Esophagus muscularis mucosa (tissue), 4 donors: Measurements from ENCODE around the gene PEX5L. TPM values are rescaled to one million over a fixed set of nuclear protein-coding genes. Genes with fewer than 3 reads are reported as not detected.

Experiments used
- DNase-seq: peaks from one replicate; pipeline ENCODE4 v3.0.0-alpha.2; 2017; ENCODE audit errors: extremely low spot score
- H3K27ac ChIP-seq, 4 donors: fragments of 200-600 bp; sonication (generic); replicated peaks in 1 of 4; 1 replicate in 3 of 4; 2 replicates in 1 of 4; pipeline ENCODE4 v1.5.1; 2016 to 2019; ENCODE audit warnings: mild to moderate bottlenecking in 1 of 4
- H3K27me3 ChIP-seq, 4 donors: fragments of 200-600 bp; sonication (generic); one replicate each; pipeline versions ENCODE4 v1.5.1 to v1.6.0; 2016 to 2019
- H3K36me3 ChIP-seq, 4 donors: fragments of 200-600 bp; sonication (generic); one replicate each; pipeline ENCODE4 v1.5.1; 2016 to 2019
- H3K4me1 ChIP-seq, 4 donors: fragments of 200-600 bp; sonication (generic); one replicate each; pipeline ENCODE4 v1.5.1; 2016 to 2019
- H3K4me3 ChIP-seq, 4 donors: fragments of 200-600 bp; sonication (generic); 1 replicate in 2 of 4; 2 replicates in 2 of 4; pipeline ENCODE4 v1.5.1; 2016 to 2019; ENCODE audit warnings: mild to moderate bottlenecking in 4 of 4, moderate library complexity in 1 of 4
- H3K9me3 ChIP-seq, 4 donors: fragments of 200-600 bp; sonication (generic); 1 replicate in 3 of 4; 2 replicates in 1 of 4; pipeline ENCODE4 v1.5.1; 2016 to 2019
- CTCF ChIP-seq, 3 experiments: fragments of 200-600 bp in 2 of 3; fragments of 450-650 bp in 1 of 3; sonication (generic) in 2 of 3; IDR thresholded peaks; one replicate each; pipeline ENCODE4 v1.5.1; 2017 to 2019; ENCODE audit warnings: antibody characterized with exemption in 3 of 3, mild to moderate bottlenecking in 2 of 3, moderate library complexity in 1 of 3
- EP300 ChIP-seq: sonication (generic); formaldehyde crosslinking; IDR thresholded peaks from one replicate; pipeline ENCODE4 v1.6.1; 2017; ENCODE audit warnings: antibody characterized with exemption
- POLR2A ChIP-seq: fragments of 450-650 bp; IDR thresholded peaks from one replicate; pipeline ENCODE4 v1.6.1; 2017; ENCODE audit warnings: antibody characterized with exemption, moderate library complexity, mild to moderate bottlenecking, low read depth
- POLR2AphosphoS5 ChIP-seq, 2 donors: sonication (generic); formaldehyde crosslinking; IDR thresholded peaks; one replicate each; pipeline ENCODE4 v1.6.1; 2017; ENCODE audit warnings: antibody characterized with exemption in 2 of 2
- WGBS: methylation state at CpG from one replicate; pipeline ENCODE4 v1.1.5; 2018; 5-methylcytosine and 5-hydroxymethylcytosine counted together
- intact Hi-C: fragments of 100-400 bp; cut with DNase I; formaldehyde crosslinking; loops from one replicate; pipeline ENCODE4 v1.15.1; 2023
- total RNA-seq, 4 donors: library from RNA; depleted of rRNA; stranded (reverse); fragments of >200 nt; gene quantifications; one replicate each; pipeline versions ENCODE4 v1.1.0 to v1.2.1, GENCODE V29; 2016

The PEX5L gene
- total RNA-seq, 4 donors from 2014 or later, result 0.06 to 0.78 TPM; not detected in 2

- DNase-seq, result no peak
- no peak overlapping the region for H3K4me3 ChIP-seq
- no peaks in the 10 kb centered on the region for H3K4me1 ChIP-seq
- WGBS, result 44% methylated on average over 2 of the region's 2 CpGs
- H3K27ac ChIP-seq, result no peak overlapping the region
- TF ChIP-seq POLR2AphosphoS5 (IDR thresholded peaks at IDR 0.05) (no peak), EP300 (no peak), CTCF (IDR thresholded peaks at IDR 0.05) (no peak), POLR2A (no peak)
- no peaks in the 10 kb centered on the region for H3K36me3 ChIP-seq
- H3K27me3 ChIP-seq, result no peaks in the 10 kb centered on the region
- H3K9me3 ChIP-seq, result no peaks in the 10 kb centered on the region
- intact Hi-C loops, result no loop called here
Measured at GRCh38 chr3:179853176-179853575, 183.6 kb downstream of the PEX5L start.

- intact Hi-C loops, result no loop called here
- no peak for TF ChIP-seq POLR2AphosphoS5 (IDR thresholded peaks at IDR 0.05)
- no peak for TF ChIP-seq CTCF (IDR thresholded peaks at IDR 0.05)
- TF ChIP-seq EP300, result no peak
- TF ChIP-seq POLR2A, result no peak
- no peak for DNase-seq
Measured at GRCh38 chr3:179852142-179852905, 184.4 kb downstream of the PEX5L start.

GRCh38 chr3:179848711-179849110, 188.0 kb downstream of the PEX5L start:
- DNase-seq, result no peak
- Histone ChIP-seq H3K27me3 (no peaks in the 10 kb centered on the region), H3K36me3 (no peaks in the 10 kb centered on the region), H3K9me3 (no peaks in the 10 kb centered on the region), H3K4me3 (no peak overlapping the region), H3K4me1 (no peaks in the 10 kb centered on the region), H3K27ac (no peak overlapping the region)
- 57% methylated on average over 2 of the region's 2 CpGs for whole genome bisulfite sequencing
- intact Hi-C loops, result no loop called here
- TF ChIP-seq POLR2A (no peak), CTCF (IDR thresholded peaks at IDR 0.05) (no peak), EP300 (no peak), POLR2AphosphoS5 (IDR thresholded peaks at IDR 0.05) (no peak)

More at GRCh38 chr3:179852142-179852905, 184.4 kb downstream of the PEX5L start:
- H3K27ac ChIP-seq, result no peak overlapping the region
- no peaks in the 10 kb centered on the region for H3K27me3 ChIP-seq
- H3K9me3 ChIP-seq, result no peaks in the 10 kb centered on the region
- 77% methylated on average over 5 of the region's 5 CpGs for WGBS
- no peaks in the 10 kb centered on the region for H3K4me1 ChIP-seq
- H3K36me3 ChIP-seq, result no peaks in the 10 kb centered on the region
- no peak overlapping the region for H3K4me3 ChIP-seq

- Histone ChIP-seq H3K4me1 (no peaks in the 10 kb centered on the region), H3K27ac (no peak overlapping the region), H3K9me3 (no peaks in the 10 kb centered on the region), H3K4me3 (no peak overlapping the region), H3K36me3 (no peaks in the 10 kb centered on the region), H3K27me3 (no peaks in the 10 kb centered on the region)
- intact Hi-C loops, result no loop called here
- DNase-seq, result no peak
- TF ChIP-seq POLR2AphosphoS5 (IDR thresholded peaks at IDR 0.05) (no peak), POLR2A (no peak), CTCF (IDR thresholded peaks at IDR 0.05) (no peak), EP300 (no peak)
- 37% methylated on average over 3 of the region's 3 CpGs for WGBS
Measured at GRCh38 chr3:179842061-179842460, 194.7 kb downstream of the PEX5L start.

- TF ChIP-seq POLR2AphosphoS5 (IDR thresholded peaks at IDR 0.05) (no peak), POLR2A (no peak), CTCF (IDR thresholded peaks at IDR 0.05) (no peak), EP300 (no peak)
- Histone ChIP-seq H3K4me1 (no peaks in the 10 kb centered on the region), H3K9me3 (no peaks in the 10 kb centered on the region), H3K27me3 (no peaks in the 10 kb centered on the region), H3K4me3 (no peak overlapping the region), H3K36me3 (no peaks in the 10 kb centered on the region), H3K27ac (no peak overlapping the region)
- 73% methylated on average over 7 of the region's 7 CpGs for WGBS
- intact Hi-C loops, result no loop called here
- no peak for DNase-seq
Measured at GRCh38 chr3:179840985-179841384, 195.8 kb downstream of the PEX5L start.
